Vein endothelial cell (primary cell): ENCODE measurements around the gene CBY3. TPM values are rescaled to one million over a fixed set of nuclear protein-coding genes. Genes with fewer than 3 reads are reported as not detected.

Experiments used
- small RNA-seq: library from RNA; depleted of rRNA; stranded (forward); fragments of <200 nt; gene quantifications from one replicate; pipeline ENCODE3, GENCODE V24; 2012
- total RNA-seq: library from RNA; depleted of rRNA; stranded (reverse); fragments of >200 nt; gene quantifications from 2 replicates; pipeline ENCODE4 v1.2.3, GENCODE V29; 2012

CBY3 gene
- total RNA-seq, result not detected in 2 replicates

GRCh38 chr5:179680780-179681401 lies at the start of gene CBY3:
Gene CBY3, minus strand, starts transcription at chr5:179681034. Its CDS starts 116 bp downstream, at chr5:179680918.

GRCh38 chr5:179698935-179699615 lies 18.2 kb upstream of the CBY3 start, which contains the start of gene CANX:
Gene CANX, plus strand, starts transcription at chr5:179698967. Its CDS starts 6,715 bp downstream, at chr5:179705682.

Small RNA genes within 50 kb of the gene (small RNA-seq; reads per million reads assigned to genes)
- gene RF00017, result not detected

Other genes with a start within 250 kb of the CBY3 start
- 36.7 and 44.1 TPM in 2 replicates for gene RUFY1, start 130.5 kb downstream of the CBY3 start, total RNA-seq
- gene HNRNPH1, start 57.4 kb downstream of the CBY3 start, total RNA-seq, result 442 and 529 TPM in 2 replicates
- 651 and 801 TPM in 2 replicates for gene CANX, start 17.9 kb upstream of the CBY3 start, total RNA-seq
- gene MAML1, start 51.8 kb upstream of the CBY3 start, total RNA-seq, result 14.7 and 15.2 TPM in 2 replicates
- gene LTC4S, start 113.0 kb upstream of the CBY3 start, total RNA-seq, result 0.57 and 1.3 TPM in 2 replicates
- 167 and 174 TPM in 2 replicates for gene MGAT4B, start 125.8 kb upstream of the CBY3 start, total RNA-seq
- 470 and 485 TPM in 2 replicates for gene SQSTM1, start 139.9 kb upstream of the CBY3 start, total RNA-seq
- gene MRNIP, start 177.8 kb upstream of the CBY3 start, total RNA-seq, result 7.5 and 12.1 TPM in 2 replicates
- 94.7 and 101 TPM in 2 replicates for gene TBC1D9B, start 226.9 kb upstream of the CBY3 start, total RNA-seq